Ovary (tissue), 9 donors: ENCODE results near the gene ETV6. TPM values are rescaled to one million over a fixed set of nuclear protein-coding genes. Genes with fewer than 3 reads are reported as not detected.

Experiments
- DNase-seq, 5 donors: peaks; one replicate each; pipeline ENCODE4 v3.0.0-alpha.2; 2019 to 2020
- H3K27ac ChIP-seq, 2 donors: fragments of 200-600 bp; one replicate each; pipeline versions ENCODE4 v1.5.1 to v1.8.0; 2019 to 2022
- H3K27me3 ChIP-seq: fragments of 200-600 bp; one replicate; pipeline ENCODE4 v1.8.0; 2022
- H3K36me3 ChIP-seq: fragments of 200-600 bp; sonication (generic); one replicate; pipeline ENCODE4 v1.5.1; 2019
- H3K4me1 ChIP-seq: one replicate; pipeline ENCODE4 v1.8.1; 2013; ENCODE audit warnings: mild to moderate bottlenecking, moderate library complexity; ENCODE audit not compliant: insufficient read depth
- H3K4me3 ChIP-seq: fragments of 200-600 bp; sonication (generic); one replicate; pipeline ENCODE4 v1.5.1; 2017
- H3K9me3 ChIP-seq, 2 donors: fragments of 200-600 bp in 1 of 2; sonication (generic) in 1 of 2; one replicate each; pipeline versions ENCODE4 v1.5.1 to v1.8.1; 2013 to 2019; ENCODE audit warnings: mild to moderate bottlenecking in 1 of 2, moderate library complexity in 1 of 2
- EP300 ChIP-seq: sonication (generic); formaldehyde crosslinking; IDR thresholded peaks from one replicate; pipeline ENCODE4 v1.6.1; 2017; ENCODE audit warnings: antibody characterized with exemption
- POLR2A ChIP-seq: fragments of 450-650 bp; IDR thresholded peaks from one replicate; pipeline ENCODE4 v1.6.1; 2017; ENCODE audit warnings: antibody characterized with exemption, mild to moderate bottlenecking, moderate library complexity
- WGBS, 3 donors: extraction: QIAGEN DNeasy Blood & Tissue Kit in 1 of 3; methylation state at CpG; one replicate each; pipeline versions ENCODE4 v1.1.5 to v1.1.7; 2013 to 2017; 5-methylcytosine and 5-hydroxymethylcytosine counted together
- intact Hi-C, 4 donors: fragments of 100-400 bp; cut with DNase I; formaldehyde crosslinking; loops; one replicate each; pipeline versions ENCODE4 v1.11.0 to v1.15.1; 2022 to 2023
- polyA plus RNA-seq, 2 donors: library from polyadenylated mRNA; stranded (reverse); fragments of 200-250 nt in 1 of 2; fragments of 350-450 nt in 1 of 2; fragmentation: Illumina TruSeq in 1 of 2; extraction: RNeasy Lipid Tissue Mini Kit (QIAGEN cat#74804) in 1 of 2; gene quantifications; one replicate each; pipeline ENCODE4 v1.2.3, GENCODE V29; 2013 to 2014
- total RNA-seq, 7 donors: library from RNA; depleted of rRNA in 2 of 7; stranded (reverse); fragments of >200 nt in 2 of 7; fragmentation: NEBNext Ultra II Directional in 3 of 7; extraction: Animal tissue kit (Norgen Biotek cat#: 25700) in 3 of 7; gene quantifications; one replicate each; pipeline versions ENCODE4 v1.1.0 to v1.2.4, GENCODE V29; 2016 to 2023
- TF ChIP-seq, protein P1 (sequence below), 3 donors: fragments of 450-650 bp in 2 of 3; fragments of 200-600 bp in 1 of 3; IDR thresholded peaks; one replicate each; pipeline versions ENCODE4 v1.5.1 to v1.8.0; 2016 to 2022; ENCODE audit warnings: antibody characterized with exemption in 3 of 3, mild to moderate bottlenecking in 1 of 3
- donor health status: DM: no; HTN: no; CAD: no; lungs with moderate emphysema.
- donor health status: DM: no; HTN: no; CAD: no.
- donor health status: Bipolar disorder and iron deficiency.
- donor health status: DM: yes; HTN: yes; CAD: no.
- donor health status: DM: no; HTN: no; CAD: no.
- donor health status: DM: yes; HTN: yes; CAD: no.

The ETV6 gene
- total and polyA plus RNA-seq, 9 donors = 4.4 to 34.6 (median 18.3) TPM

DNA sequence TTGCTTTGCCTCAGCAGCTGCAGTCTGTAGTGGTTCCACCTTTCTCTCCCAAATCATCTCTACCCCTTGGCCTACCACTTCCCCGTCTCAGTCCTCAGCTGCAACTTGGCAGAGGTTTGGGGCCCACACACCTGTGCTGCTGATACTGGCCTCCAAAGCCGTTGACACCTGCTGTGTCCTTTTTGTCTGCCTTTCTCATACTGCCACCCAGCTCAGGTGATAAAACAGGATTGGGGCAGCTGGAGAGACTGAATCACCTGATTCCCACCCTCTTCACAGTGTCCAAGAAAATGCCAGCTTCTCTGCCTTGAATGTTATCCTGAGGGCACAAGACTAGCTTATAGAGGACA lies 103.7 kb downstream of the ETV6 start:
- TF ChIP-seq, protein P1, sequence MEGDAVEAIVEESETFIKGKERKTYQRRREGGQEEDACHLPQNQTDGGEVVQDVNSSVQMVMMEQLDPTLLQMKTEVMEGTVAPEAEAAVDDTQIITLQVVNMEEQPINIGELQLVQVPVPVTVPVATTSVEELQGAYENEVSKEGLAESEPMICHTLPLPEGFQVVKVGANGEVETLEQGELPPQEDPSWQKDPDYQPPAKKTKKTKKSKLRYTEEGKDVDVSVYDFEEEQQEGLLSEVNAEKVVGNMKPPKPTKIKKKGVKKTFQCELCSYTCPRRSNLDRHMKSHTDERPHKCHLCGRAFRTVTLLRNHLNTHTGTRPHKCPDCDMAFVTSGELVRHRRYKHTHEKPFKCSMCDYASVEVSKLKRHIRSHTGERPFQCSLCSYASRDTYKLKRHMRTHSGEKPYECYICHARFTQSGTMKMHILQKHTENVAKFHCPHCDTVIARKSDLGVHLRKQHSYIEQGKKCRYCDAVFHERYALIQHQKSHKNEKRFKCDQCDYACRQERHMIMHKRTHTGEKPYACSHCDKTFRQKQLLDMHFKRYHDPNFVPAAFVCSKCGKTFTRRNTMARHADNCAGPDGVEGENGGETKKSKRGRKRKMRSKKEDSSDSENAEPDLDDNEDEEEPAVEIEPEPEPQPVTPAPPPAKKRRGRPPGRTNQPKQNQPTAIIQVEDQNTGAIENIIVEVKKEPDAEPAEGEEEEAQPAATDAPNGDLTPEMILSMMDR (IDR thresholded peaks at IDR 0.05) = no peak
- TF ChIP-seq EP300 (no peak), POLR2A (no peak)
- peaks cover 4% of the 10 kb centered on the region for H3K4me1 ChIP-seq
- 57 to 74% (median 63%) methylated on average over 2 of the region's 2 CpGs for WGBS, 3 donors

GRCh38 chr12:11753826-11754225 lies 104.4 kb downstream of the ETV6 start:
- intact Hi-C loops = no loop called here
- TF ChIP-seq EP300 = no peak
- TF ChIP-seq, protein P1 (IDR thresholded peaks at IDR 0.05) = no peak
- no peak for TF ChIP-seq POLR2A
- no peaks in the 10 kb centered on the region for H3K27me3 ChIP-seq
- no peaks in the 10 kb centered on the region for H3K9me3 ChIP-seq
- no peaks in the 10 kb centered on the region for H3K36me3 ChIP-seq
- 68 to 80% (median 72%) methylated on average over 5 of the region's 5 CpGs for WGBS, 3 donors
- peaks cover 9% of the 10 kb centered on the region for H3K4me1 ChIP-seq
- no peak overlapping the region for H3K4me3 ChIP-seq
- DNase-seq = no peak
- no peak overlapping the region for H3K27ac ChIP-seq

More for the DNA sequence above, 103.7 kb downstream of the ETV6 start:
- Histone ChIP-seq H3K36me3 (no peaks in the 10 kb centered on the region), H3K9me3 (no peaks in the 10 kb centered on the region), H3K27ac (no peak overlapping the region), H3K27me3 (no peaks in the 10 kb centered on the region), H3K4me3 (no peak overlapping the region)
- intact Hi-C loops = no loop called here
- no peak for DNase-seq

DNA sequence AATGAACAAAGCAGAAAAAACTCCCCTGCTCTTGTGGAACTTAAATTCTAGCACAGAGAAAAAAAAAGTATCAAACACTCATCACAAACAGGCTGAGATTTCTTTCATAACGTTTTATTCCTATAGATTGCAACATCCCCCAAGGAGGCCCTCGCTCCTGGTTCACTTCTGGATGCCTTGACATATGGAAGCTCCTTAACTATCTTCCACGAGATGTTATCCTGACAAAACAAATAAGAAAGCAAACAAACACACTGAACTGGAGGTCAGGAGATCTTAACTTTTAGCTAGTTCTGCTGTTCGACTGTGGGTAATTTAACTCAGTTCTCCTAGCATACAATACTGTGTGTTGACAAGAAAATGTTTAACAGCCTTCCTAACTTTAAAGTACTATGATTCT lies 104.8 kb downstream of the ETV6 start:
- no peaks in the 10 kb centered on the region for H3K36me3 ChIP-seq
- DNase-seq = no peak
- H3K27ac ChIP-seq = no peak overlapping the region
- H3K4me1 ChIP-seq = peaks cover 12% of the 10 kb centered on the region
- H3K9me3 ChIP-seq = no peaks in the 10 kb centered on the region
- intact Hi-C loops = no loop called here
- H3K4me3 ChIP-seq = no peak overlapping the region
- 63 to 78% (median 71%) methylated on average over 4 of the region's 4 CpGs for WGBS, 3 donors
- no peak for TF ChIP-seq POLR2A
- no peak for TF ChIP-seq EP300
- TF ChIP-seq, protein P1 (IDR thresholded peaks at IDR 0.05) = no peak
- H3K27me3 ChIP-seq = no peaks in the 10 kb centered on the region

DNA sequence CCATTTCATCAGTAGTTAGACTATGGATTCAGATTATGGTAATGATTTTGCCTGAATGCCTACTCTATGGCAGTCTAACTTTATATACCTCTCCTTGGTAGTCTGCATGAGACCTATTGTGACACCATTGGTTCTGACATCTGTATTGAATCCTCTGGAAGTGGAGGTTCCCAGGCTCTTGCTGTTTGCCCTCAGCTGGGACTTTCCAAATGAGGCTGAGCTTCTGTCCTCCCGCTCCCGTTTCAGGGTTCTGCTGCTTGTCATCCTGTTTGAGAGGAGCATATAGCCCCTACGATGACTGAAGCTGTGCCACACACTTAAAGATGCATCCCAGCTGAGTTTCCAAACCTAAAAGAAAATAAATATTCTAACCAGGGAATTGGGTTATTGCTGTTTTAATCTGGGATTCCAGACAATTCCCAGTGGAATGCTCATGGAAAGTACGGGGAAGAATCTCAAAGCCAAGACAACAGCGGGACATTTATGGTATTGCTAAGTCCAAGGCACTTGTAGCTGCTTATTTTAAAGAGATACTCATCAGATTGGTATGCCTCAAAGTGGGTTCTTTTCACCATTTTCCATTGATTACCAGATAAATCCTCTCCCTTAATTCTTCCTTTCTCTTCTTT lies 105.9 kb downstream of the ETV6 start:
- no peaks in the 10 kb centered on the region for H3K9me3 ChIP-seq
- intact Hi-C loops = no loop called here
- no peak overlapping the region for H3K4me3 ChIP-seq
- H3K4me1 ChIP-seq = peaks cover 16% of the 10 kb centered on the region
- TF ChIP-seq EP300 = no peak
- TF ChIP-seq, protein P1 (IDR thresholded peaks at IDR 0.05) = no peak
- no peak for TF ChIP-seq POLR2A
- no peaks in the 10 kb centered on the region for H3K36me3 ChIP-seq
- H3K27me3 ChIP-seq = no peaks in the 10 kb centered on the region
- H3K27ac ChIP-seq = no peak overlapping the region
- WGBS, 3 donors = 48 to 54% (median 48%) methylated on average over 5 of the region's 5 CpGs
- no peak for DNase-seq
